GM21717 (cell line): ENCODE results near the gene PNPLA7.

Experiments used
- ATAC-seq: cut with Tn5 transposase; IDR thresholded peaks from one replicate; pipeline ENCODE4 v1.9.1; 2021; ENCODE audit warnings: mild to moderate bottlenecking, moderate library complexity; ENCODE audit not compliant: unreplicated experiment

PNPLA7 gene

GRCh38 chr9:137497921-137498719 lies 52.1 kb downstream of the PNPLA7 start:
- no peak for ATAC-seq

GRCh38 chr9:137496601-137497375 lies 53.4 kb downstream of the PNPLA7 start:
- ATAC-seq = no peak

- ATAC-seq = no peak
Observed at GRCh38 chr9:137494550-137495351, 55.5 kb downstream of the PNPLA7 start.

- no peak for ATAC-seq
Observed at GRCh38 chr9:137494104-137494544, 56.1 kb downstream of the PNPLA7 start.

- no peak for ATAC-seq
Observed at GRCh38 chr9:137493364-137494103, 56.7 kb downstream of the PNPLA7 start.

GRCh38 chr9:137492464-137493363 lies 57.5 kb downstream of the PNPLA7 start:
- no peak for ATAC-seq

- no peak for ATAC-seq
Observed at GRCh38 chr9:137491735-137492432, 58.3 kb downstream of the PNPLA7 start.

GRCh38 chr9:137490532-137491186 lies 59.5 kb downstream of the PNPLA7 start:
- ATAC-seq = no peak

- ATAC-seq = no peak
Observed at GRCh38 chr9:137488906-137489305, 61.3 kb downstream of the PNPLA7 start.

GRCh38 chr9:137488327-137488653 lies 61.9 kb downstream of the PNPLA7 start:
- no peak for ATAC-seq

- no peak for ATAC-seq
Observed at GRCh38 chr9:137487454-137488326, 62.5 kb downstream of the PNPLA7 start.

- ATAC-seq = no peak
Observed at GRCh38 chr9:137486545-137487453, 63.4 kb downstream of the PNPLA7 start.

- ATAC-seq = no peak
Observed at GRCh38 chr9:137486141-137486490, 64.1 kb downstream of the PNPLA7 start.

GRCh38 chr9:137485343-137486140 lies 64.7 kb downstream of the PNPLA7 start:
- no peak for ATAC-seq

GRCh38 chr9:137484551-137485315 lies 65.5 kb downstream of the PNPLA7 start:
- ATAC-seq = no peak
